Left ventricle myocardium inferior (tissue), 1 donor: ENCODE measurements around the gene MAML3. TPM values are rescaled to one million over a fixed set of nuclear protein-coding genes. Genes with fewer than 3 reads are reported as not detected.

Experiments used
- DNase-seq: peaks from one replicate; pipeline ENCODE4 v3.0.0-alpha.2; 2020
- H3K27ac ChIP-seq: fragments of 200-600 bp; replicated peaks from 2 replicates; pipeline ENCODE4 v1.8.0; 2021
- H3K27me3 ChIP-seq: fragments of 200-600 bp; 2 replicates; pipeline ENCODE4 v1.8.0; 2021; ENCODE audit warnings: low read depth
- H3K36me3 ChIP-seq: fragments of 200-600 bp; 2 replicates; pipeline ENCODE4 v1.8.0; 2021
- H3K4me1 ChIP-seq: fragments of 200-600 bp; 2 replicates; pipeline ENCODE4 v1.8.0; 2021
- H3K4me3 ChIP-seq: fragments of 200-600 bp; 2 replicates; pipeline ENCODE4 v1.8.0; 2021; ENCODE audit warnings: mild to moderate bottlenecking, moderate library complexity
- H3K9me3 ChIP-seq: fragments of 200-600 bp; replicated peaks from 2 replicates; pipeline ENCODE4 v1.8.0; 2021
- intact Hi-C: fragments of 100-400 bp; cut with micrococcal nuclease; formaldehyde crosslinking; loops from one replicate; pipeline ENCODE4 v1.11.0; 2022
- total RNA-seq: library from RNA; stranded (reverse); fragmentation: NEBNext Ultra II Directional; extraction: Animal tissue kit (Norgen Biotek cat#: 25700); gene quantifications from one replicate; pipeline ENCODE4 v1.2.1, GENCODE V29; 2021
- TF ChIP-seq, protein P1 (sequence below): fragments of 200-600 bp; IDR thresholded peaks from 2 replicates; pipeline ENCODE4 v1.8.0; 2021; ENCODE audit warnings: antibody characterized with exemption, mild to moderate bottlenecking, borderline replicate concordance
- donor health status: DM: no; HTN: yes; CAD: no; lungs with severe emphysema.

Gene MAML3
- total RNA-seq, 1 donor from 2014 or later: 2.6 TPM

GRCh38 chr4:139903845-139904244 lies 250.1 kb downstream of the MAML3 start:
- Histone ChIP-seq H3K36me3 (no peaks in the 10 kb centered on the region), H3K27ac (no peak overlapping the region), H3K4me3 (no peak overlapping the region), H3K27me3 (no peaks in the 10 kb centered on the region), H3K9me3 (peaks cover 6% of the 10 kb centered on the region), H3K4me1 (peaks cover 40% of the 10 kb centered on the region)
- TF ChIP-seq, protein P1, sequence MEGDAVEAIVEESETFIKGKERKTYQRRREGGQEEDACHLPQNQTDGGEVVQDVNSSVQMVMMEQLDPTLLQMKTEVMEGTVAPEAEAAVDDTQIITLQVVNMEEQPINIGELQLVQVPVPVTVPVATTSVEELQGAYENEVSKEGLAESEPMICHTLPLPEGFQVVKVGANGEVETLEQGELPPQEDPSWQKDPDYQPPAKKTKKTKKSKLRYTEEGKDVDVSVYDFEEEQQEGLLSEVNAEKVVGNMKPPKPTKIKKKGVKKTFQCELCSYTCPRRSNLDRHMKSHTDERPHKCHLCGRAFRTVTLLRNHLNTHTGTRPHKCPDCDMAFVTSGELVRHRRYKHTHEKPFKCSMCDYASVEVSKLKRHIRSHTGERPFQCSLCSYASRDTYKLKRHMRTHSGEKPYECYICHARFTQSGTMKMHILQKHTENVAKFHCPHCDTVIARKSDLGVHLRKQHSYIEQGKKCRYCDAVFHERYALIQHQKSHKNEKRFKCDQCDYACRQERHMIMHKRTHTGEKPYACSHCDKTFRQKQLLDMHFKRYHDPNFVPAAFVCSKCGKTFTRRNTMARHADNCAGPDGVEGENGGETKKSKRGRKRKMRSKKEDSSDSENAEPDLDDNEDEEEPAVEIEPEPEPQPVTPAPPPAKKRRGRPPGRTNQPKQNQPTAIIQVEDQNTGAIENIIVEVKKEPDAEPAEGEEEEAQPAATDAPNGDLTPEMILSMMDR: no peak
- DNase-seq: no peak
- intact Hi-C loops: no loop called here

GRCh38 chr4:139902321-139903320 lies 251.4 kb downstream of the MAML3 start:
- Histone ChIP-seq H3K27ac (peak overlapping the region; percentile 9), H3K27me3 (no peaks in the 10 kb centered on the region), H3K36me3 (no peaks in the 10 kb centered on the region), H3K4me3 (peak overlapping the region; percentile 43), H3K9me3 (peaks cover 6% of the 10 kb centered on the region), H3K4me1 (peaks cover 40% of the 10 kb centered on the region)
- intact Hi-C loops: no loop called here
- DNase-seq: no peak
- TF ChIP-seq, protein P1: no peak

GRCh38 chr4:139901531-139902320 lies 252.3 kb downstream of the MAML3 start:
- intact Hi-C loops: no loop called here
- no peak for DNase-seq
- TF ChIP-seq, protein P1: no peak
- Histone ChIP-seq H3K27me3 (no peaks in the 10 kb centered on the region), H3K4me1 (peaks cover 31% of the 10 kb centered on the region), H3K9me3 (peaks cover 6% of the 10 kb centered on the region), H3K4me3 (peak overlapping the region; percentile 43), H3K27ac (peak overlapping the region; percentile 9), H3K36me3 (no peaks in the 10 kb centered on the region)

DNA sequence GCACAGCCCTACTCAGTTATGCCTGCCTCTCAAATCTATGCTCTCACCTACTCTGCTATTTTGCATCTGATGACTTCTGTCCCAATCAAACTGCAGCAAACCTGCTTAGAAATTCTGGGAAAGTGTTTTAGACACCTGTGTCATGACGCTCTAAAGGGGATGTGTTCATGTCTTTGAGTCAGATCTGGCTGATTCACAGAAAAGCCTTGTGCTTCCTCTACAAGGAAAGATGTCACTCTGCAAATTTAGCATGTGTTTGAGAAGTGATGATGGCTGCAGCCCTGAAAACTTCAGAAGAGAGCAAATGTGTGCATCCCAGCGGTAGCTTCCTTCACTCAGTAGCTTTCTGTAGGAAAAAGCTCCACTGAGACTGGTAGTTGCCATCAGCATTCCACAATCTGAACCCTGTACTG lies 253.0 kb downstream of the MAML3 start:
- Histone ChIP-seq H3K36me3 (no peaks in the 10 kb centered on the region), H3K4me3 (no peak overlapping the region), H3K9me3 (peaks cover 6% of the 10 kb centered on the region), H3K27ac (no peak overlapping the region), H3K27me3 (no peaks in the 10 kb centered on the region), H3K4me1 (peaks cover 24% of the 10 kb centered on the region)
- intact Hi-C loops: no loop called here
- no peak for DNase-seq
- TF ChIP-seq, protein P1: no peak

DNA sequence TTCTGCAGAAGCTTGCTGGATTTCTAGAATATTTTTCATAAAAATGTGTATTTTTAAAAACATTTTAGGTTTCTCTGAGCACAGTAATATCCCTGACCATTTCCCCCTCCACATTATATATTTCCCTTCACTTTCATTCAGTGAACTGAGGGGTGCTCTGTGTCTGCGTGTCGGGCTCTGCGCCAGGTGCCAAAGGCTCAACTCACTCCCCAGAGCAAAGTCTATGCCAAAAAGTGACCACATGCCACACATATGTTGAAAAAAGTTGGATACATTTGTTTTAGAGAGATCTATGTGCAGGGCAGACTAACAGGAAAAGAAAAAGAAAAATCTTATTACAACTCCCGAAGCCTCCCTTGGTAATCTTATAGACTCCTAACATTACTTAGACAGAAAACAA lies 254.6 kb downstream of the MAML3 start:
- H3K27me3 ChIP-seq: no peaks in the 10 kb centered on the region
- intact Hi-C loops: no loop called here
- H3K4me3 ChIP-seq: no peak overlapping the region
- TF ChIP-seq, protein P1: no peak
- peaks cover 23% of the 10 kb centered on the region for H3K4me1 ChIP-seq
- no peaks in the 10 kb centered on the region for H3K36me3 ChIP-seq
- H3K9me3 ChIP-seq: no peaks in the 10 kb centered on the region
- no peak for DNase-seq
- no peak overlapping the region for H3K27ac ChIP-seq
